ENCODE data around the gene TEX47.

Gene TEX47

GRCh38 chr7:88795553-88795952 is at the start of gene TEX47:
TEX47 (minus strand) TSS chr7:88795737; CDS start chr7:88794942, 795 bp downstream.
- DNase-seq: no peak

- no peak for DNase-seq
These were observed 49.6 kb upstream of the TEX47 start for GRCh38 chr7:88845091-88845490.

- DNase-seq: no peak
These were observed 46.7 kb upstream of the TEX47 start for GRCh38 chr7:88842201-88842600.

GRCh38 chr7:88835147-88835728 is 39.7 kb upstream of the TEX47 start:
- DNase-seq: peak; percentile 36

GRCh38 chr7:88826222-88826621 is 30.7 kb upstream of the TEX47 start:
- DNase-seq: no peak

GRCh38 chr7:88818552-88818951 is 23.0 kb upstream of the TEX47 start:
- no peak for DNase-seq

GRCh38 chr7:88806280-88807037 is 10.9 kb upstream of the TEX47 start:
- DNase-seq: no peak

- no peak for DNase-seq
These were observed 5.5 kb upstream of the TEX47 start for GRCh38 chr7:88801046-88801445.

GRCh38 chr7:88792361-88792760 is 3.2 kb downstream of the TEX47 start:
- DNase-seq: no peak

GRCh38 chr7:88791891-88792290 is 3.6 kb downstream of the TEX47 start:
- no peak for DNase-seq

- peak; percentile 27 for DNase-seq
These were observed 6.0 kb downstream of the TEX47 start for GRCh38 chr7:88789480-88790064.

- DNase-seq: no peak
These were observed 7.8 kb downstream of the TEX47 start for GRCh38 chr7:88787777-88788176.

- DNase-seq: no peak
These were observed 19.7 kb downstream of the TEX47 start for GRCh38 chr7:88775838-88776237.

- no peak for DNase-seq
These were observed 22.8 kb downstream of the TEX47 start for GRCh38 chr7:88772776-88773175.

- DNase-seq: no peak
These were observed 24.1 kb downstream of the TEX47 start for GRCh38 chr7:88771417-88771816.

- no peak for DNase-seq
These were observed 33.8 kb downstream of the TEX47 start for GRCh38 chr7:88761779-88762178.

GRCh38 chr7:88760136-88760515 is 35.4 kb downstream of the TEX47 start:
- no peak for DNase-seq

- DNase-seq: no peak
These were observed 36.1 kb downstream of the TEX47 start, which contains the start of gene ZNF804B for GRCh38 chr7:88759230-88760135. ZNF804B (plus strand) TSS chr7:88759700; CDS start chr7:88759977, 277 bp downstream.

- DNase-seq: no peak
These were observed 36.9 kb downstream of the TEX47 start for GRCh38 chr7:88758381-88759229.

GRCh38 chr7:88757371-88757770 is 38.2 kb downstream of the TEX47 start:
- no peak for DNase-seq

- DNase-seq: no peak
These were observed 38.7 kb downstream of the TEX47 start for GRCh38 chr7:88756802-88757201.

GRCh38 chr7:88746126-88746525 is 49.4 kb downstream of the TEX47 start:
- DNase-seq: no peak
